Neural cell (in vitro differentiated cells): ENCODE measurements around the gene ADAMTS2. TPM values are rescaled to one million over a fixed set of nuclear protein-coding genes. Genes with fewer than 3 reads are reported as not detected.

Experiments used
- H2AFZ ChIP-seq: fragments of 200-600, 300-800 bp; sonication (generic), shearing (Covaris generic); 2 replicates; pipeline ENCODE4 v1.6.0; 2014; ENCODE audit warnings: low read depth, mild to moderate bottlenecking, antibody characterized with exemption, low read length, moderate library complexity
- H3F3A ChIP-seq: fragments of 200-600 bp; shearing (Covaris generic); 2 replicates; pipeline ENCODE4 v1.6.1; 2016; ENCODE audit warnings: mild to moderate bottlenecking, moderate library complexity, mixed read lengths, antibody characterized with exemption, low read length; ENCODE audit not compliant: insufficient read depth, poor library complexity, severe bottlenecking
- H3K27ac ChIP-seq: fragments of 200-600, 300-800 bp; sonication (generic), shearing (Covaris generic); 2 replicates; pipeline ENCODE4 v1.5.1; 2014; ENCODE audit warnings: mild to moderate bottlenecking, low read length, moderate library complexity
- H3K27me3 ChIP-seq: fragments of 300-800, 200-600 bp; sonication (generic), shearing (Covaris generic); 2 replicates; pipeline ENCODE4 v1.6.0; 2014; ENCODE audit warnings: mild to moderate bottlenecking, low read depth, low read length, moderate library complexity; ENCODE audit not compliant: insufficient read depth
- H3K36me3 ChIP-seq: fragments of 300-800, 200-600 bp; sonication (generic), shearing (Covaris generic); 2 replicates; pipeline ENCODE4 v1.5.1; 2014; ENCODE audit warnings: mild to moderate bottlenecking, antibody characterized with exemption, low read length, moderate library complexity; ENCODE audit not compliant: insufficient read depth
- H3K4me2 ChIP-seq: fragments of 300-800, 200-600 bp; sonication (generic), shearing (Covaris generic); 2 replicates; pipeline ENCODE4 v1.6.0; 2014; ENCODE audit warnings: mild to moderate bottlenecking, low read length
- H3K4me3 ChIP-seq: fragments of 300-800, 200-600 bp; sonication (generic), shearing (Covaris generic); 2 replicates; pipeline ENCODE4 v1.5.1; 2014; ENCODE audit warnings: mild to moderate bottlenecking, low read length, moderate library complexity
- H3K79me2 ChIP-seq: fragments of 200-600 bp; shearing (Covaris generic); replicated peaks from 2 replicates; pipeline ENCODE4 v1.6.0; 2014; ENCODE audit warnings: mild to moderate bottlenecking, low read length, moderate library complexity; ENCODE audit not compliant: insufficient read depth
- H3K9ac ChIP-seq: fragments of 300-800, 200-600 bp; sonication (generic), shearing (Covaris generic); 2 replicates; pipeline ENCODE4 v1.6.1; 2016; ENCODE audit warnings: mild to moderate bottlenecking, low read length, mixed read lengths
- H3K9me2 ChIP-seq: fragments of 200-600 bp; shearing (Covaris generic); 2 replicates; pipeline ENCODE4 v1.6.1; 2016; ENCODE audit warnings: mild to moderate bottlenecking, low read length, mixed read lengths; ENCODE audit not compliant: insufficient read depth
- H3K9me3 ChIP-seq: fragments of 200-600, 300-800 bp; sonication (generic), shearing (Covaris generic); 2 replicates; pipeline ENCODE4 v1.6.1; 2016; ENCODE audit warnings: mild to moderate bottlenecking, mixed run types, low read length, moderate library complexity, mixed read lengths
- H4K20me1 ChIP-seq: fragments of 200-600 bp; shearing (Covaris generic); 2 replicates; pipeline ENCODE4 v1.6.1; 2016; ENCODE audit warnings: mild to moderate bottlenecking, mixed run types; ENCODE audit not compliant: insufficient read depth
- EP300 ChIP-seq: fragments of 450-650 bp; conservative IDR thresholded peaks from 2 replicates; pipeline ENCODE4 v1.6.1; 2014; ENCODE audit warnings: antibody characterized with exemption, mild to moderate bottlenecking, moderate library complexity; ENCODE audit not compliant: poor library complexity, severe bottlenecking
- EZH2 ChIP-seq: fragments of 200-600, 300-800 bp; shearing (Covaris generic), sonication (generic); IDR thresholded peaks from 2 replicates; pipeline ENCODE4 v1.6.1; 2014; ENCODE audit warnings: antibody characterized with exemption, low read length, borderline replicate concordance, mild to moderate bottlenecking; ENCODE audit not compliant: insufficient read depth, poor library complexity, severe bottlenecking
- MXI1 ChIP-seq: fragments of 450-650 bp; conservative IDR thresholded peaks from 2 replicates; pipeline ENCODE4 v1.6.1; 2014; ENCODE audit warnings: antibody characterized with exemption, mild to moderate bottlenecking; ENCODE audit not compliant: poor library complexity, severe bottlenecking
- POLR2AphosphoS5 ChIP-seq: IDR thresholded peaks from 2 replicates; pipeline ENCODE4 v1.6.1; 2012
- RAD21 ChIP-seq: fragments of 450-650 bp; conservative IDR thresholded peaks from 2 replicates; pipeline ENCODE4 v1.6.1; 2014; ENCODE audit warnings: antibody characterized with exemption, mild to moderate bottlenecking, moderate library complexity
- SMC3 ChIP-seq: fragments of 450-650 bp; conservative IDR thresholded peaks from 2 replicates; pipeline ENCODE4 v1.6.1; 2014; ENCODE audit warnings: antibody characterized with exemption, mild to moderate bottlenecking, moderate library complexity; ENCODE audit not compliant: poor library complexity
- TAF1 ChIP-seq: IDR thresholded peaks from 2 replicates; pipeline ENCODE4 v1.6.1; 2012; ENCODE audit warnings: low read depth
- polyA plus RNA-seq: library from polyadenylated mRNA; depleted of rRNA; stranded (reverse); fragments of >200 nt; gene quantifications from 2 replicates; pipeline ENCODE4 v1.2.3, GENCODE V29; 2014
- TF ChIP-seq, protein P1 (sequence below): IDR thresholded peaks from 2 replicates; pipeline ENCODE4 v1.6.1; 2012; ENCODE audit warnings: borderline replicate concordance
- TF ChIP-seq, protein P2 (sequence below): fragments of 450-650 bp; IDR thresholded peaks from 2 replicates; pipeline ENCODE4 v1.5.1; 2014; ENCODE audit warnings: antibody characterized with exemption, mild to moderate bottlenecking, moderate library complexity; ENCODE audit not compliant: poor library complexity, severe bottlenecking

Gene ADAMTS2
- polyA plus RNA-seq, 1 donor from 2014 or later, result 0.61 TPM

DNA sequence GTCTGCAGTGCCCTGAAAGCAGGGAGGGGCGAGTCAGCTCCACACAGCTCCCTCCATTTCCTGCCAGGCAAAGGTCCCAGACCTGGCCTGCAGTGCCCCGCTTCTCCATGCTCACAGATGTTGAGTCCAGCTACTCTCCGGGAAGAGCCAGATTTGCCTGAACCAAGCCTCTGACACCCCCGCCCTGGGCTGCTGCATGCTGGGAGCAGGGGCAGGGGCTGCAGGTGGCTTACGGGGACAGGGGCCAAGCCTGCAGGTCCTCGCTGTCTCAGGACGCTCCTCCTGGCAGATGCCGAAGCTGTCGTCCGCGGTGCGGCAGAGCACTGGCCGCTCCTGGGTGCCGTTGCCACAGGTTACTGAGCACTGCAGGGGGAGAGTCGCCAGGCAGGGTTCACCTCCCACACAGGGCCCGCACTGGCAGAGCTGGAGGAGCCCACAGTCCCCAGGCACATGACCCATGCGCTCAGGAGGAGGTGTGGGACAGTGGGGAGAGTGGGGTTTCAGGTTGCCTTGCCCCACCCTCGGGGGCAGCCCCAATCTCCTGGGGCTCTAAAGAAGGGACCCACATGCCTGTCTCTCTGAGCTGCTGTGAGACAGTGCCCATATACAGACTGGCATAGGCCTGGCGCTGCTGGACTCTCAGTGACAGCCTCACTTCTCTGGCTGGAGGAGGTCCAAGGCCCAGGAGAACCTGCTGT, 222.7 kb downstream of the ADAMTS2 start:
- H3K9me3 ChIP-seq, result no peaks in the 10 kb centered on the region
- H3K36me3 ChIP-seq, result no peaks in the 10 kb centered on the region
- H3K9me2 ChIP-seq, result no peaks in the 10 kb centered on the region
- TF ChIP-seq, protein P1, sequence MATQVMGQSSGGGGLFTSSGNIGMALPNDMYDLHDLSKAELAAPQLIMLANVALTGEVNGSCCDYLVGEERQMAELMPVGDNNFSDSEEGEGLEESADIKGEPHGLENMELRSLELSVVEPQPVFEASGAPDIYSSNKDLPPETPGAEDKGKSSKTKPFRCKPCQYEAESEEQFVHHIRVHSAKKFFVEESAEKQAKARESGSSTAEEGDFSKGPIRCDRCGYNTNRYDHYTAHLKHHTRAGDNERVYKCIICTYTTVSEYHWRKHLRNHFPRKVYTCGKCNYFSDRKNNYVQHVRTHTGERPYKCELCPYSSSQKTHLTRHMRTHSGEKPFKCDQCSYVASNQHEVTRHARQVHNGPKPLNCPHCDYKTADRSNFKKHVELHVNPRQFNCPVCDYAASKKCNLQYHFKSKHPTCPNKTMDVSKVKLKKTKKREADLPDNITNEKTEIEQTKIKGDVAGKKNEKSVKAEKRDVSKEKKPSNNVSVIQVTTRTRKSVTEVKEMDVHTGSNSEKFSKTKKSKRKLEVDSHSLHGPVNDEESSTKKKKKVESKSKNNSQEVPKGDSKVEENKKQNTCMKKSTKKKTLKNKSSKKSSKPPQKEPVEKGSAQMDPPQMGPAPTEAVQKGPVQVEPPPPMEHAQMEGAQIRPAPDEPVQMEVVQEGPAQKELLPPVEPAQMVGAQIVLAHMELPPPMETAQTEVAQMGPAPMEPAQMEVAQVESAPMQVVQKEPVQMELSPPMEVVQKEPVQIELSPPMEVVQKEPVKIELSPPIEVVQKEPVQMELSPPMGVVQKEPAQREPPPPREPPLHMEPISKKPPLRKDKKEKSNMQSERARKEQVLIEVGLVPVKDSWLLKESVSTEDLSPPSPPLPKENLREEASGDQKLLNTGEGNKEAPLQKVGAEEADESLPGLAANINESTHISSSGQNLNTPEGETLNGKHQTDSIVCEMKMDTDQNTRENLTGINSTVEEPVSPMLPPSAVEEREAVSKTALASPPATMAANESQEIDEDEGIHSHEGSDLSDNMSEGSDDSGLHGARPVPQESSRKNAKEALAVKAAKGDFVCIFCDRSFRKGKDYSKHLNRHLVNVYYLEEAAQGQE, result no peak
- TF ChIP-seq, protein P2, sequence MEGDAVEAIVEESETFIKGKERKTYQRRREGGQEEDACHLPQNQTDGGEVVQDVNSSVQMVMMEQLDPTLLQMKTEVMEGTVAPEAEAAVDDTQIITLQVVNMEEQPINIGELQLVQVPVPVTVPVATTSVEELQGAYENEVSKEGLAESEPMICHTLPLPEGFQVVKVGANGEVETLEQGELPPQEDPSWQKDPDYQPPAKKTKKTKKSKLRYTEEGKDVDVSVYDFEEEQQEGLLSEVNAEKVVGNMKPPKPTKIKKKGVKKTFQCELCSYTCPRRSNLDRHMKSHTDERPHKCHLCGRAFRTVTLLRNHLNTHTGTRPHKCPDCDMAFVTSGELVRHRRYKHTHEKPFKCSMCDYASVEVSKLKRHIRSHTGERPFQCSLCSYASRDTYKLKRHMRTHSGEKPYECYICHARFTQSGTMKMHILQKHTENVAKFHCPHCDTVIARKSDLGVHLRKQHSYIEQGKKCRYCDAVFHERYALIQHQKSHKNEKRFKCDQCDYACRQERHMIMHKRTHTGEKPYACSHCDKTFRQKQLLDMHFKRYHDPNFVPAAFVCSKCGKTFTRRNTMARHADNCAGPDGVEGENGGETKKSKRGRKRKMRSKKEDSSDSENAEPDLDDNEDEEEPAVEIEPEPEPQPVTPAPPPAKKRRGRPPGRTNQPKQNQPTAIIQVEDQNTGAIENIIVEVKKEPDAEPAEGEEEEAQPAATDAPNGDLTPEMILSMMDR, result no peak
- no peak for TF ChIP-seq RAD21
- no peak for TF ChIP-seq EP300
- no peak for TF ChIP-seq POLR2AphosphoS5
- no peak for TF ChIP-seq EZH2
- no peak for TF ChIP-seq MXI1
- TF ChIP-seq SMC3, result no peak
- TF ChIP-seq TAF1, result no peak
- H3K79me2 ChIP-seq, result no peaks in the 10 kb centered on the region
- no peak overlapping the region for H2AFZ ChIP-seq
- H3K27ac ChIP-seq, result no peak overlapping the region
- no peak overlapping the region for H3K4me3 ChIP-seq
- no peak overlapping the region for H3K4me2 ChIP-seq
- H4K20me1 ChIP-seq, result no peaks in the 10 kb centered on the region
- no peaks in the 10 kb centered on the region for H3F3A ChIP-seq
- no peak overlapping the region for H3K9ac ChIP-seq
- no peaks in the 10 kb centered on the region for H3K27me3 ChIP-seq

DNA sequence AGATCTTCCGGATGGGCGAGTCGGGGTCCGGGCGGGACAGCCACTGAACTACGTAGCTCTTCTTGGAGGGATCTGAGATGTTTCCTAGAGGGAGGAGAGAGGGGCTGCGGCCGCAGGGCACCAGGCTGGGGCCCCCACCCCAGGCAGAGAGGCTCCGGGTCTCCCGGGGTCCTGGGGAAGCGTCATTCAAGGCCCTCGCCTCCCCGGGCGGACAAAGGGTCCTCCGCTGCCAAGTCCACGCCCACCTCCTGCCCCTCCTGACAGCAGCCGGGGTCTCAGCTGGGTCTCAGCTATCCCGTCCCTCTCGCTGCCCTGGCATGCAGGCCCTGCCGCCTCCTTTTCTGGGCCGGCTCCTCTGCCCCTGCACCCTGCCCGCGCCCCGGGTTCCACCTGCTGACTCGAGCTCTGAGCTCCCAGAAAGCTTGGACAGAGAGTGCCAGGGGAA, 223.6 kb downstream of the ADAMTS2 start:
- no peak overlapping the region for H3K4me3 ChIP-seq
- no peaks in the 10 kb centered on the region for H3K79me2 ChIP-seq
- TF ChIP-seq SMC3 (no peak), EP300 (no peak), EZH2 (no peak), POLR2AphosphoS5 (no peak), MXI1 (no peak), TAF1 (no peak), RAD21 (no peak)
- TF ChIP-seq, protein P2, result no peak
- TF ChIP-seq, protein P1, result no peak
- H4K20me1 ChIP-seq, result no peaks in the 10 kb centered on the region
- no peak overlapping the region for H3K27ac ChIP-seq
- no peaks in the 10 kb centered on the region for H3K36me3 ChIP-seq
- no peak overlapping the region for H2AFZ ChIP-seq
- H3K27me3 ChIP-seq, result no peaks in the 10 kb centered on the region
- H3K9ac ChIP-seq, result no peak overlapping the region
- no peak overlapping the region for H3K4me2 ChIP-seq
- no peaks in the 10 kb centered on the region for H3K9me3 ChIP-seq
- no peaks in the 10 kb centered on the region for H3K9me2 ChIP-seq
- H3F3A ChIP-seq, result no peaks in the 10 kb centered on the region
